Measurements from ENCODE around the gene LGALS7.
"Not testable (repeated sequence)": the region's sequence is repeated elsewhere in the genome, so short reads cannot be mapped to it uniquely, and the experiment has no call there.

Gene LGALS7

GRCh38 chr19:38797781-38798180 is 24.5 kb upstream of the LGALS7 start:
- DNase-seq, result not testable (repeated sequence)

- DNase-seq, result no peak
Measured at GRCh38 chr19:38796154-38796553, 22.8 kb upstream of the LGALS7 start.

GRCh38 chr19:38795549-38795948 is 22.2 kb upstream of the LGALS7 start:
- no peak for DNase-seq

- no peak for DNase-seq
Measured at GRCh38 chr19:38793671-38794070, 20.4 kb upstream of the LGALS7 start.

- no peak for DNase-seq
Measured at GRCh38 chr19:38793177-38793576, 19.9 kb upstream of the LGALS7 start.

- peak; percentile 36 to 53 for DNase-seq
Measured at GRCh38 chr19:38792250-38793111, 19.2 kb upstream of the LGALS7 start.

GRCh38 chr19:38791451-38792064 is 18.2 kb upstream of the LGALS7 start:
- not testable (repeated sequence) for DNase-seq

- DNase-seq, result not testable (repeated sequence)
Measured at GRCh38 chr19:38790507-38791403, 17.4 kb upstream of the LGALS7 start.

GRCh38 chr19:38788478-38789243 is 15.3 kb upstream of the LGALS7 start, which contains the start of gene LGALS7B:
LGALS7B (plus strand) TSS chr19:38789200; CDS start chr19:38789227, 27 bp downstream.
- no peak for DNase-seq

GRCh38 chr19:38786572-38787265 is 13.4 kb upstream of the LGALS7 start:
- DNase-seq, result no peak

- DNase-seq, result not testable (repeated sequence)
Measured at GRCh38 chr19:38786061-38786460, 12.7 kb upstream of the LGALS7 start.

- no peak for DNase-seq
Measured at GRCh38 chr19:38785187-38785699, 11.9 kb upstream of the LGALS7 start.

- no peak for DNase-seq
Measured at GRCh38 chr19:38784224-38784623, 10.9 kb upstream of the LGALS7 start.

GRCh38 chr19:38782212-38782611 is 8.9 kb upstream of the LGALS7 start:
- not testable (repeated sequence) for DNase-seq

- no peak for DNase-seq
Measured at GRCh38 chr19:38781058-38781457, 7.7 kb upstream of the LGALS7 start.

GRCh38 chr19:38780443-38780842 is 7.1 kb upstream of the LGALS7 start:
- DNase-seq, result no peak

GRCh38 chr19:38778733-38779132 is 5.4 kb upstream of the LGALS7 start:
- no peak for DNase-seq

- DNase-seq, result no peak
Measured at GRCh38 chr19:38774181-38774950, 1.0 kb upstream of the LGALS7 start.

GRCh38 chr19:38771569-38771968 is 1.7 kb downstream of the LGALS7 start:
- DNase-seq, result not testable (repeated sequence)

- DNase-seq, result not testable (repeated sequence)
Measured at GRCh38 chr19:38770949-38771275, 2.4 kb downstream of the LGALS7 start.
